Activated naive CD8-positive, alpha-beta T cell treated with anti-CD3 and anti-CD28 coated beads, Interleukin-2, amount 50 U/mL, for 24 hours (primary cell): Measurements from ENCODE around the gene CRYGC.
A peak's percentile ranks its signal among the peaks of the same experiment; 100 is the strongest.

Experiments
- ATAC-seq: fragments of 150-1000 bp; cut with Tn5 transposase; one replicate; pipeline ENCODE4 v1.10.0; 2021
- DNase-seq: peaks from one replicate; pipeline ENCODE4 v3.0.0; 2021
- H3K27ac Mint-ChIP-seq: one replicate; pipeline ENCODE4 v1.8.0; 2021; ENCODE audit warnings: mild to moderate bottlenecking, mixed read lengths
- H3K27me3 Mint-ChIP-seq: one replicate; pipeline ENCODE4 v1.8.0; 2021; ENCODE audit warnings: mixed read lengths
- H3K36me3 Mint-ChIP-seq: one replicate; pipeline ENCODE4 v1.8.0; 2021; ENCODE audit warnings: low read depth, mixed read lengths
- H3K4me1 Mint-ChIP-seq: one replicate; pipeline ENCODE4 v1.8.0; 2021; ENCODE audit warnings: mixed read lengths
- H3K4me3 Mint-ChIP-seq: one replicate; pipeline ENCODE4 v1.8.0; 2021; ENCODE audit warnings: mild to moderate bottlenecking, moderate library complexity, mixed read lengths
- H3K9me3 Mint-ChIP-seq: one replicate; pipeline ENCODE4 v1.8.0; 2021; ENCODE audit warnings: mixed read lengths

Gene CRYGC, protein sequence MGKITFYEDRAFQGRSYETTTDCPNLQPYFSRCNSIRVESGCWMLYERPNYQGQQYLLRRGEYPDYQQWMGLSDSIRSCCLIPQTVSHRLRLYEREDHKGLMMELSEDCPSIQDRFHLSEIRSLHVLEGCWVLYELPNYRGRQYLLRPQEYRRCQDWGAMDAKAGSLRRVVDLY

DNA sequence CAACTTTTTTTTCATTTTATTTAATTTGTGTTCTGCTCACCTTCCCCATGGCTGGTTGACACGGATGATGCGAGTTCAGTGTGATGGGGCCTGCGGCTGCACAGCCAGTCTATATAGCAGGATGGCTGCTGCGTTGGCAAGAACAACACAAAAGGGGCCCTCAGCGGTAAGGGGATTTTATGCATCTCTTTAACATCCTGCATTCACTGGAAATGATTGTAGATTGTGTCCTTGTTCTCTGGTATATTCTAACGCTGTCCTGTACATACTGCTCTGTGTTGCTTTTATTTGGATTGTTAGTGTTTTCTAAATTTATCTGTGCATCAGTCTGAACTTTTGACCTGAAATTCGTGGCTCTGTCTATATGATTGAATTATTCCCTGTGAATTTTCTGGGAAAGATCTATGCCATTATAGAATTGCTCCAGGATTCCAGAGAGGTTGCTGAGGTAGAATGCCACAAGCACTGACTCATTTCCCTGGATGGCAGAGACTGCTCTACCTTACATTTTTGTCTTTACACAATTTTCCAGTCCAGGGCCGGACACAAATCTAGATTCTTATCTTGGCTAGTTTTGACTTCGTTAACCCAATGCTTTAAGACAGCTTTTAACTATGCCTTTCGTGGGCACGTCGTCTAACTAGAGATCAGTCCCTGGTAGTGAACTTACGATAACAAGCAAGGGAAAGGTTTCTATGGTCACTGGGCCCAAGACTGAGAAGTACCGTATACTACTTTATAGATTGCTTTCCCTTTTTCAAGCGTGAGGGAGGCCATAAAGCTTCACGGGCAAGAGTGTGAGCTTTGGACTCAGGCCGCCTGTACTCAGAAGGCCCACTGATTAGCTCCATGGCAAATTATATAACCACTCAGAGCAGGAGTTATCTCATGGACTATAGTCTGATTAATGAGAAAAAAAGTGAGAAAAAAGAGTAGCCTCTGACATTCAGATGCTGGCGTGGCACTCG is at the start of gene CRYGC:
Gene CRYGC (minus strand): TSS at position 85 of the 968 bp plus-strand sequence. CDS start 36 bp downstream, at position 49.
- H3K9me3 Mint-ChIP-seq: no peaks in the 10 kb centered on the region

DNA sequence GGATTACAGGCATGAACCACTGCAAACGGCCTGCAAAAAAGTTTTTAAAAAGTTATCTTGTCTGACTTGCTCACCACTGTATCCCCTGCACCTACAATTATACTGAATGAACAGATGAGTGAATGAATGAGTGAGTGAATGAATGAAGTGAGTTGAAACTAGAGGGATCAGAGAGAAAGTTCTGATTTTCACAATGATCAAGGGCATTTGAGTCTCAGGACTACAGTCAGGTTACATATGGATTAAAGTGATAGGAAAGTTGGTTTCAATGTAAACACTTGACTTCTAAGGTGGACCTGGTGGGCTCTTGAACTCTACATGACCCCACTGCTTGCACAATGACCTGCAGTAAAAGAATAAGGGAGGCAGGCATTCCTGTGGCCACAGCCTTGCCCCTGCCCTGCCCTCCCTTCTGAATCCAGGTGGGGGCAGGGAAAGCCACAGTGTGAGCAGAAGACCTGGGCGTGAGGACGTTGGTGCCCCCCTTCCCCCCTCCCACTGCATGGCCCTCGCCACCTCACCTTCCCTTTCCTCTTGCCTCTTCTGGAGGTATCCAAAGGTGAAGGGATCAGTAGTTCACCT is 49.5 kb upstream of the CRYGC start:
- Mint-ChIP-seq H3K9me3 (no peaks in the 10 kb centered on the region), H3K36me3 (no peaks in the 10 kb centered on the region), H3K27me3 (peaks cover 7% of the 10 kb centered on the region), H3K4me1 (peaks cover 1% of the 10 kb centered on the region), H3K4me3 (no peak overlapping the region), H3K27ac (no peak overlapping the region)
- ATAC-seq (no peak), DNase-seq (no peak)

More for the DNA sequence above, at the start of gene CRYGC:
- H3K4me3 Mint-ChIP-seq: no peak within 1 kb of the TSS
- ATAC-seq (no peak), DNase-seq (no peak)
- peaks cover 4% of the 10 kb centered on the region for H3K4me1 Mint-ChIP-seq
- H3K27ac Mint-ChIP-seq: no peak within 1 kb of the TSS
- H3K27me3 Mint-ChIP-seq: peaks cover 21% of the 10 kb centered on the region
- no peaks in the 10 kb centered on the region for H3K36me3 Mint-ChIP-seq

DNA sequence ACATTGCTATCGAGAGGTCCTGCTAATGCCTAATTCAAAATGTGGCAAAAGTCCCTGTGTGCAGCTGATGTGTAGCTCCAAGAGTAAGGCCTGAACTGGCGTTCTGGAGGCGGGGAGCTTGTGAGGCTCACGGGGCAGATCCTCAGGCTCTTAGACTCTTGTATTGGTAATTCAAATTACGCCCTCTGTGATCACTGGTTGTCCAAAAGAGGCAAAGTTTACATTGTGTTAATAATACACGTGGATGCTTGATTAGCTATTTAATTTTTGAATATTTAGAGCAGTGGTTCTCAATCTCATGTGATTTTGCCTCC is 46.2 kb upstream of the CRYGC start:
- Mint-ChIP-seq H3K27me3 (peaks cover 7% of the 10 kb centered on the region), H3K4me1 (peaks cover 1% of the 10 kb centered on the region), H3K36me3 (no peaks in the 10 kb centered on the region), H3K9me3 (no peaks in the 10 kb centered on the region), H3K4me3 (no peak overlapping the region), H3K27ac (no peak overlapping the region)
- ATAC-seq: no peak
- DNase-seq: no peak

DNA sequence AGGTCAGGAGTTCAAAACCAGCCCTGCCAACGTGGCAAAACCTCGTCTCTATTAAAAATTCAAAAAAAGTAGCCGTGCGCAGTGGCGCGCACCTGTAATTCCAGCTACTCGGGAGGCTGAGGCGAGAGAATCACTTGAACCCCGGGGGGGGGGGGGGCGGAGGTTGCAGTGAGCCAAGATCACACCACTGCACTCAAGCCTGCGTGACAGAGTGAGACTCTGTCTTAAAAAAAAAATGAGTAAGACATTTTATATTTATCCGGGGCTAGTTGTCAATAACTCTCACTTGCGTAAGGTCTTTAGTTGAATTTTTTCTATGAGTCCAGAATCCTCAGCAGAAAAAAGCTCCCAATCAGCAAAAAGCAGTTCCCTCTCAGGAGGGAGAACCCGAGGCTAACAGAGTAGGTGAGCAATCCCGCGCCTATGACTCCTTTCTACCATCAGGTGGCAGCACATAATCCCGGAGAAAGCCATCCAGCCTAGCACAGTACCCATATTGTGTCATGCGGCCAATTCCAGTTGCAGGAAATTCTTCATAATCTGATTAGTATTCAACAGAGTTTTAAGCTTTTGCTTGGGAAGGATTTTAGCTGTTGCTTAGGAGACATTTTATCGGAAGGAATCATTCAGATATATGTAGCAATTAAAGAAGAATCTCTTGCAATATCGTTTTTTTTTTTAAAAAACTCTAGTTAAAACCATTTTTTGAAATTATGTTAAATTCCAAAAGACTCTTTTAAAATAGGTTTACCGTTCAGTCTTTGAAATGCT is 45.6 kb upstream of the CRYGC start:
- H3K27me3 Mint-ChIP-seq: peaks cover 10% of the 10 kb centered on the region
- H3K36me3 Mint-ChIP-seq: no peaks in the 10 kb centered on the region
- peaks cover 1% of the 10 kb centered on the region for H3K4me1 Mint-ChIP-seq
- H3K27ac Mint-ChIP-seq: no peak overlapping the region
- DNase-seq (peak; percentile 63), ATAC-seq (peak; percentile 96)
- no peaks in the 10 kb centered on the region for H3K9me3 Mint-ChIP-seq
- no peak overlapping the region for H3K4me3 Mint-ChIP-seq

DNA sequence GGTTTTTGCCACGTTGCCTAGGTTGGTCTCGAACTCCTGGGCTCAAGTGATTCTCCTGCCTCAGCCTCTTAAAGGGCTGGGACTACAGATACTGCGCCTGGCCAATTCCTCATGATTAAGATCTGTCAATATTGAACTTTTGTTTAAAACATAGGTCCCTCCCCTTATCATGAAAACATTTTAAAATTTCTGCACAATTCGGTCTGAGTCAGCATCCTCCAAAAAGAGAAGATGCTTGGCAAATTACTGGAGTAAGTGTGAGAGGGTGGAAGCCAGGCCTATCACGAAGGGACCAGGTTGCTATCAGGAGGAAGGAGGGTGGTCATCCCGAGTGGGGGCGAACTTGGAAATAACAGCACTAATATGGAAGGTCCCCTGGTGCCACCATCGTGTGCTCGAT is 44.5 kb upstream of the CRYGC start:
- Mint-ChIP-seq H3K4me1 (peaks cover 1% of the 10 kb centered on the region), H3K4me3 (no peak overlapping the region), H3K27me3 (peaks cover 10% of the 10 kb centered on the region), H3K27ac (no peak overlapping the region), H3K9me3 (no peaks in the 10 kb centered on the region), H3K36me3 (no peaks in the 10 kb centered on the region)
- ATAC-seq (no peak), DNase-seq (no peak)

DNA sequence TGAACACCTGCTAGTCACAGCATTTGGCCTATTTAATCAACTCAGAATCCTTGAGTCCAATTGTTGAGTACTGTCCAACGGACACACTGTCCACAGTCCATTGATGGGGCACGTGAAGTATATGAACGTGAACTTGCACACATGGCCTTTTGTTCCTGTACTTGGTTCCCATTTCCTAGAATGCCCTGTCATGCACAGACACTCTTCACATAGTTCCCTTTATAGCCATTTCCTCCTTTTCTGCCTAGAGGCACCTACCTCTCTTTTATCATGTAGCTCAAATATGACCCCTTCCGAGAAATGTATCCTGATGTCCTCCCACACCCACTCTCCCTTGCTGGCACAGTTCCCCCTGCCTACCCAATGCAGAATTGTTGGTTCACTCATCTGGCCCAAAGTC is 42.5 kb upstream of the CRYGC start:
- H3K4me3 Mint-ChIP-seq: no peak overlapping the region
- DNase-seq (no peak), ATAC-seq (no peak)
- no peaks in the 10 kb centered on the region for H3K9me3 Mint-ChIP-seq
- H3K27me3 Mint-ChIP-seq: peaks cover 10% of the 10 kb centered on the region
- H3K27ac Mint-ChIP-seq: no peak overlapping the region
- no peaks in the 10 kb centered on the region for H3K36me3 Mint-ChIP-seq
- H3K4me1 Mint-ChIP-seq: peaks cover 1% of the 10 kb centered on the region

DNA sequence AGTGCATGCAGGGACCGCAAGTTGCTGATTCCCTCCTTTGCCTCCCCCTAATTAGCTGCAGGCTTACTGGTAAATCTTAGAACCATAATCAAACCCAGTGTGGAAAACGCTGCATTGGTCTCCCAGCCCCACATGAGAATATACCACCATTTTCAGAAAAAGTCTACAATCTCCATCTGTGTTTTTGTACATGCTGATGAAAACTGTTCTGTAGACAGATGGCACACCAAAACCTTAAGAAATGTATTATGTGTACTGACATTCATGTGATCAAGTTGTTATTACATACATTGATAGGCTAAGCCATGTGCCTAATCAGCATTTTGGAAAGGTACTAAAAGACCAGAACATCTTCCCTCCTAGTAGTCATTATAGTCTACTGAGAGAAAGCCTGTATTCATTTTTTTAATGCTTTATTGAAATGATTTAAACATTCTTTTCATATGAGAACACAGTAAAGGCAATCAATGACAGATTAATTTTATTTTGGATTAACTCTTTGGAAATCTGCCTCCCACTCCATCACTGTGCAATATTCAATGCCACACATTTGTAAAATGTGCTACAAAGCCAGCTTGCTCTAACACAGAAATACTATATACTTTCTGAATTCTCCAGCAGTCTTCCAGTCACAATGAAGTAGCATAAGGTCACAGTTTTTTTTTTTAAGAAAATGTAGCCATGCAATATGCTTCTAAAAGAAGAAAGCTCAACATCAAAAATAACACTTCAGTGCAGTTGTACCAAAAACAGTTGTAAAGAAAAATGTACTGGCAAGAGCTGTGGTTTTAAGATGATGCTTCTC is 35.5 kb upstream of the CRYGC start:
- no peaks in the 10 kb centered on the region for H3K36me3 Mint-ChIP-seq
- H3K4me1 Mint-ChIP-seq: no peaks in the 10 kb centered on the region
- DNase-seq (no peak), ATAC-seq (no peak)
- peaks cover 3% of the 10 kb centered on the region for H3K27me3 Mint-ChIP-seq
- no peak overlapping the region for H3K27ac Mint-ChIP-seq
- H3K9me3 Mint-ChIP-seq: no peaks in the 10 kb centered on the region
- no peak overlapping the region for H3K4me3 Mint-ChIP-seq

DNA sequence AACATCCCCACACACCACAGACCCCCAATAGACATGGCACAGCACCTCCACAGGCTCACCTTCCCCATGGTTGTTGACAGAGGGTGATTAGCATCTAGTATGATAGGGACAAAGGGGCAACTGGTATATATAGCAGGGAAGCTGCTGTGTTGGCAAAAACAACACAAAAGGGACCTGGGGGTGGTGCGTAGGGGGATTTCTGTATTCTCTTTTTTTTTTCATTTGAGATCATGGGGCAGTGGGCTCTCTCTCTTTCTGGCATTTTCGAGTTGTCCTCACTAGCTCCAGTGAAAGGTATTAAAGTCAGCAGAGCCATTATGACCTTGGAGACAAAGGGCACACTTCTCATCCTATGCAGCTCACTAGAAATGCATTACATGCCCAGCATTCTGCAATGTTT is 33.9 kb upstream of the CRYGC start, which contains the start of gene CRYGA:
Gene CRYGA (minus strand): TSS at position 101 of the 400 bp plus-strand sequence. CDS start 33 bp downstream, at position 68.
- no peaks in the 10 kb centered on the region for H3K4me1 Mint-ChIP-seq
- peaks cover 3% of the 10 kb centered on the region for H3K27me3 Mint-ChIP-seq
- H3K27ac Mint-ChIP-seq: no peak within 1 kb of the TSS
- DNase-seq (no peak), ATAC-seq (no peak)
- H3K9me3 Mint-ChIP-seq: no peaks in the 10 kb centered on the region
- H3K36me3 Mint-ChIP-seq: no peaks in the 10 kb centered on the region
- H3K4me3 Mint-ChIP-seq: no peak within 1 kb of the TSS

DNA sequence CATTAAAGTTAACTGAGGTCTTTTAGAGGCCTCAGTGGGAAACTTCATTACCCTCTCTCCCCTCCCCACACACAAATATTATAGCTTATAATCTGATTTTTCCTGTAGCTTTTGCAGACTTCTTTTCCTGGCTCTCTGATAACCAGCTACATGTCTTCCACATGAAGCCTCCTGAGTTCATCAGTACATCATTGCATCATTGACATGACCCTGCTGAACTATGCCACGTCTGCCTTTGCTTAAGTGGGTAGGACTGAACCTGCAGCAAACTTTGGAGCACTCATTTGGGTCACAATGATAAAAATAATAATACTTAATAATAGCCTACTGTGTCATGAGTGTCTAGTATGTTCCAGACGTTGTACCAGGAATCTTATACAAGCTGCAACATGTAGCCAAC is 26.8 kb upstream of the CRYGC start:
- DNase-seq (no peak), ATAC-seq (no peak)
- Mint-ChIP-seq H3K9me3 (no peaks in the 10 kb centered on the region), H3K27ac (no peak overlapping the region), H3K27me3 (no peaks in the 10 kb centered on the region), H3K4me1 (no peaks in the 10 kb centered on the region), H3K36me3 (no peaks in the 10 kb centered on the region), H3K4me3 (no peak overlapping the region)

DNA sequence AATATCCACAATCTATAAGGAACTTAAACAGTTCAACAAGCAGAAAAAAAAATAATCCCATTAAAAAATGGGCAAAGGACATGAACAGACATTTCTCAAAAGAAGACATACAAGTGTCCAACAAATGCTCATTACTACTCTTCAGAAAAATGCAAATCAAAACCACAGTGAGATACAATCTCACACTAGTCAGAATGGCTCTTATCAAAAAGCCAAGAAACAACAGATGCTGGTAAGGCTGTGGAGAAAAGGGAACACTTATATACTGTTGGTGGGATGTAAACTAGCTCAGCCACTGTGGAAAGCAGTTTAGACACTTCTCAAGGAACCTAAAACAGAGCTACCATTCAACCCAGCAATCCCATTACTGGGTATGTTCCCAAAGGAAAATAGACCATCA is 23.5 kb upstream of the CRYGC start:
- Mint-ChIP-seq H3K4me3 (no peak overlapping the region), H3K36me3 (no peaks in the 10 kb centered on the region), H3K27me3 (no peaks in the 10 kb centered on the region), H3K4me1 (no peaks in the 10 kb centered on the region), H3K27ac (no peak overlapping the region), H3K9me3 (peaks cover 5% of the 10 kb centered on the region)
- ATAC-seq (no peak), DNase-seq (no peak)

DNA sequence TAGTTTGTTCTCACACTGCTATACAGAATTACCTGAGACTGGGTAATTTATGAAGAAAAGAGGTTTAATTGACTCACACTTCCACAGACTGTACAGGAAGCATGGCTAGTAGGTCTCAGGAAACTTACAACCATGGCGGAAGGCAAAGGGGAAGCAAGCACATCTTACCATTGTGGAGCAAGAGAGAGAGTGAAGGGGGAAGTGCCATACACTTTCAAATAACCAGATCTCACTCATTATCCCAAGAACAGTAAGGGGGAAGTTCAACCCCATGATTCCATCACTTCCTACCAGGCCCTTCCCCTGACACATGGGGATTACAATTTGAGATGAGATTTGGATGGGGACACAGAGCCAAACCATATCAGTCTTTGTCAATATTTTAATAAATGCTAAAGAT is 21.3 kb upstream of the CRYGC start:
- H3K36me3 Mint-ChIP-seq: no peaks in the 10 kb centered on the region
- H3K9me3 Mint-ChIP-seq: peaks cover 5% of the 10 kb centered on the region
- no peaks in the 10 kb centered on the region for H3K27me3 Mint-ChIP-seq
- H3K27ac Mint-ChIP-seq: no peak overlapping the region
- ATAC-seq: no peak
- DNase-seq: no peak
- H3K4me1 Mint-ChIP-seq: no peaks in the 10 kb centered on the region
- no peak overlapping the region for H3K4me3 Mint-ChIP-seq

DNA sequence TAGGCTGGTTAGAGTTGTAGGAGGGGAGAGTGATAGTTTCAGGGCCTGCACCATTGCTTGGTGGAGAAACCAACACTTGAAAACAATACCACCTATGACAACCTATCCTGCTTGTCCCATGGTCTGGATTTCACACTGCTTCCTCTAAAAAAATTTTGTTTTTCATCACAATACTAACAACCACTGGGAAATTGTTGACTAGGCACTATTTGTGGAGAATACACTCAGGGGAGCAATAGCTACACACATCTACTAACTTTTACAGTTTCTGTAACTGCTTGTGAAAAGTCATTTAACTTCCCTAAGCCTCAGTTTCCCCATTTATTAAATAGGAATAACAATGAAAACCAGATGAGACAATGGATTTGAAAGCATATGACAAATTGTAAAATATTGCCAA is 20.5 kb upstream of the CRYGC start:
- H3K36me3 Mint-ChIP-seq: no peaks in the 10 kb centered on the region
- DNase-seq (no peak), ATAC-seq (no peak)
- H3K4me3 Mint-ChIP-seq: no peak overlapping the region
- no peaks in the 10 kb centered on the region for H3K27me3 Mint-ChIP-seq
- H3K4me1 Mint-ChIP-seq: no peaks in the 10 kb centered on the region
- peaks cover 5% of the 10 kb centered on the region for H3K9me3 Mint-ChIP-seq
- no peak overlapping the region for H3K27ac Mint-ChIP-seq

DNA sequence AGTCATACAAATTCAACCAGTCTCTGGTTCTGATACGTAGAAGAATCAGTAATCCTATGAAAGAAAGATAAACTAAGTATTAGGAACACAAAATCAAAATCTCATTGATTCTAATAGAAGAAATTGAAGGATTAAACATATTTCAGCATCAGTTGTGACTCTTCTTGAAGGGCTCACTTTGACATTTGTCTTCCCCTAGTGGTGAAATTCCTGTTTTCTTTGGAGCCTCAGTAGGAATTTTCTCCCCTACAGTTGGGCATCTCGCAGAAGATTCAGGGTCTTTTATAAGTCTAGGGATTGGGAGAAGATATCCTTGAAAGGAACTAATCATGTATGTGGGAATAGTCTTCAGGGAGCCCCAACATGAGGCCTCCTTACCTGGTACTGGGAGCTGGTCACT is 19.2 kb upstream of the CRYGC start:
- DNase-seq (no peak), ATAC-seq (no peak)
- Mint-ChIP-seq H3K9me3 (peaks cover 5% of the 10 kb centered on the region), H3K36me3 (no peaks in the 10 kb centered on the region), H3K4me3 (no peak overlapping the region), H3K27ac (no peak overlapping the region), H3K27me3 (no peaks in the 10 kb centered on the region), H3K4me1 (no peaks in the 10 kb centered on the region)

DNA sequence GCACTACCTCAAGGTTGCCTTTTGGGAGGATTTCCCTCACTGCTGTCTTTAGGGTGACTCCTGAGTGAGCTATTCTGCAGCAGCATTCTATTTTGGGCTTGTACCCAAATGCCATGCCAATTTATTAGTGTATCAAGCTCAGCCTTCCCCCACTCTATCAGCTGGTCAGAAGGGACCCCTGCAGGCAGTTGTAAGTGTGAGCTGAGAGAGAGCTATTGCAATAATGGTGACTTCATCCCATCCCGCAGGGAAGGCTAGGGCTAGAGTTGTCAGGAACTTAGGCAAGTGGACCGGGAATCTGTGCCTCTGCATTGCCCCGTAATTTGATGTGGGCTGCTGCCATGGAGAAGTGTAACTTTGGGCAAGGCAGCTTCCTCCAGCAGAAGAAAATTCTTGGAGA is 18.1 kb upstream of the CRYGC start:
- ATAC-seq (no peak), DNase-seq (no peak)
- no peaks in the 10 kb centered on the region for H3K4me1 Mint-ChIP-seq
- H3K36me3 Mint-ChIP-seq: no peaks in the 10 kb centered on the region
- H3K27ac Mint-ChIP-seq: no peak overlapping the region
- H3K9me3 Mint-ChIP-seq: peaks cover 5% of the 10 kb centered on the region
- no peaks in the 10 kb centered on the region for H3K27me3 Mint-ChIP-seq
- H3K4me3 Mint-ChIP-seq: no peak overlapping the region
